ENCODE results near the gene DTX4.
"Not testable (repeated sequence)": the region's sequence is repeated elsewhere in the genome, so short reads cannot be mapped to it uniquely, and the experiment has no call there.

The DTX4 gene

GRCh38 chr11:59171508-59172322, at the start of gene DTX4:
Gene DTX4, plus strand, starts transcription at chr11:59172132. Its CDS starts 464 bp downstream, at chr11:59172596.
- peak; percentile 61 to 72 for DNase-seq

- DNase-seq: peak in 1 of 2 experiments; percentile 50
Measured at GRCh38 chr11:59135648-59136461, 36.1 kb upstream of the DTX4 start.

GRCh38 chr11:59136551-59136950, 35.4 kb upstream of the DTX4 start:
- DNase-seq: not testable (repeated sequence)

GRCh38 chr11:59137190-59137589, 34.7 kb upstream of the DTX4 start:
- no peak for DNase-seq

GRCh38 chr11:59138643-59139042, 33.3 kb upstream of the DTX4 start:
- no peak for DNase-seq

GRCh38 chr11:59141191-59141590, 30.7 kb upstream of the DTX4 start:
- DNase-seq: no peak

- no peak for DNase-seq
Measured at GRCh38 chr11:59141673-59142460, 30.1 kb upstream of the DTX4 start.

GRCh38 chr11:59142530-59143507, 29.1 kb upstream of the DTX4 start, which contains the start of gene FAM111A:
Gene FAM111A, plus strand, starts transcription at chr11:59142856. Its CDS starts 6,017 bp downstream, at chr11:59148873.
- DNase-seq: peak in 1 of 2 experiments; percentile 9

- DNase-seq: no peak
Measured at GRCh38 chr11:59144096-59144495, 27.8 kb upstream of the DTX4 start.

GRCh38 chr11:59144579-59145345, 27.2 kb upstream of the DTX4 start:
- no peak for DNase-seq

- DNase-seq: no peak
Measured at GRCh38 chr11:59145534-59145933, 26.4 kb upstream of the DTX4 start.

GRCh38 chr11:59151761-59152160, 20.2 kb upstream of the DTX4 start:
- DNase-seq: no peak

GRCh38 chr11:59152312-59152951, 19.5 kb upstream of the DTX4 start:
- no peak for DNase-seq

GRCh38 chr11:59154610-59155009, 17.3 kb upstream of the DTX4 start:
- no peak for DNase-seq

GRCh38 chr11:59157433-59157832, 14.5 kb upstream of the DTX4 start:
- DNase-seq: no peak

GRCh38 chr11:59158206-59159068, 13.5 kb upstream of the DTX4 start:
- DNase-seq: peak in 1 of 2 experiments; percentile 67

GRCh38 chr11:59164028-59164427, 7.9 kb upstream of the DTX4 start:
- no peak for DNase-seq

- DNase-seq: no peak
Measured at GRCh38 chr11:59172345-59173079, 580 bp downstream of the DTX4 start.
